GM12878 (cell line): ENCODE data around the gene EFCAB8. TPM values are rescaled to one million over a fixed set of nuclear protein-coding genes. Genes with fewer than 3 reads are reported as not detected.

Experiments
- ATAC-seq: fragments of 200-7000 bp; cut with Tn5 transposase; 3 replicates; pipeline ENCODE4 v1.9.1; 2020; ENCODE audit warnings: mild to moderate bottlenecking, moderate library complexity
- BruUV-seq: library from RNA; stranded (reverse); fragments of 400-500 nt; replicated peaks from 2 replicates; lab custom pipeline; 2021; lab: Mats Ljungman, UMichigan
- CTCF ChIA-PET: fragments of 300-600 bp; sonication (Branson Sonifier 250); formaldehyde crosslinking; extraction: SDS; loops from one replicate; lab custom pipeline; 2021; ENCODE audit warnings: inconsistent platforms; lab: Yijun Ruan, JAX
- POLR2A ChIA-PET: fragments of 350-600 bp; formaldehyde crosslinking; extraction: SDS; loops from one replicate; lab custom pipeline; 2021; ENCODE audit warnings: inconsistent platforms; lab: Charles Lee
- RAD21 ChIA-PET: fragments of 300-600 bp; sonication (Branson Sonifier 250); formaldehyde crosslinking; loops from one replicate; lab custom pipeline; 2023; ENCODE audit warnings: antibody characterized with exemption; ENCODE audit not compliant: unreplicated experiment; lab: Charles Lee
- SMC1A ChIA-PET: fragments of 300-600 bp; sonication (Branson Sonifier 250); formaldehyde crosslinking; loops from one replicate; lab custom pipeline; 2023; ENCODE audit not compliant: unreplicated experiment, uncharacterized antibody; lab: Charles Lee
- DNase-seq: peaks from one replicate; pipeline ENCODE4 v3.0.0-alpha.2; 2011; ENCODE audit warnings: low read depth, low spot score
- FAIRE-seq: peaks from 3 replicates; lab custom pipeline; 2011; peaks lifted over from hg19 to GRCh38; lab: Jason Lieb, UNC
- H2AFZ ChIP-seq: 2 replicates; pipeline ENCODE4 v1.6.0; 2011; ENCODE audit warnings: low read depth, low read length, control low read depth; ENCODE audit not compliant: control insufficient read depth
- H3K27ac ChIP-seq: 2 replicates; pipeline ENCODE4 v1.5.1; 2011; ENCODE audit warnings: control low read depth; ENCODE audit not compliant: control insufficient read depth, insufficient read depth
- H3K27me3 ChIP-seq, 2 experiments: replicated peaks in 1 of 2; 2 replicates each; pipeline versions ENCODE4 v1.6.0 to v1.6.1; 2011; ENCODE audit warnings: low read length in 1 of 2; ENCODE audit not compliant: control insufficient read depth in 2 of 2, insufficient read depth in 2 of 2
- H3K36me3 ChIP-seq, 2 experiments: 2 replicates each; pipeline ENCODE4 v1.5.1; 2011; ENCODE audit warnings: low read length in 1 of 2; ENCODE audit not compliant: control insufficient read depth in 2 of 2, insufficient read depth in 2 of 2
- H3K4me1 ChIP-seq: 2 replicates; pipeline ENCODE4 v1.6.1; 2011; ENCODE audit warnings: mild to moderate bottlenecking, low read length, moderate library complexity, mixed read lengths; ENCODE audit not compliant: control insufficient read depth, insufficient read depth
- H3K4me2 ChIP-seq: 2 replicates; pipeline ENCODE4 v1.6.0; 2011; ENCODE audit warnings: control low read depth; ENCODE audit not compliant: control insufficient read depth, insufficient read depth
- H3K4me3 ChIP-seq: fragments of 200-600 bp; sonication (generic); 2 replicates; pipeline ENCODE4 v1.5.1; 2016
- H3K79me2 ChIP-seq: 2 replicates; pipeline ENCODE4 v1.6.0; 2011; ENCODE audit warnings: low read length; ENCODE audit not compliant: control insufficient read depth, insufficient read depth
- H3K9ac ChIP-seq: 2 replicates; pipeline ENCODE4 v1.8.0; 2011; ENCODE audit warnings: low read length, control low read depth, mixed read lengths; ENCODE audit not compliant: control insufficient read depth, insufficient read depth
- H3K9me3 ChIP-seq: replicated peaks from 3 replicates; pipeline ENCODE4 v1.5.1; 2011; ENCODE audit warnings: mild to moderate bottlenecking, low read length; ENCODE audit not compliant: control insufficient read depth, insufficient read depth
- H4K20me1 ChIP-seq: 2 replicates; pipeline ENCODE4 v1.6.0; 2011; ENCODE audit not compliant: control insufficient read depth, insufficient read depth
- CREB1 ChIP-seq: IDR thresholded peaks from 2 replicates; pipeline ENCODE4 v1.6.1; 2012; ENCODE audit warnings: low read depth, mild to moderate bottlenecking, inconsistent platforms
- KDM1A ChIP-seq: fragments of 200-600 bp; sonication (generic); IDR thresholded peaks from 2 replicates; pipeline ENCODE4 v1.6.1; 2016; ENCODE audit warnings: borderline replicate concordance
- NFYB ChIP-seq: IDR thresholded peaks from 2 replicates; pipeline ENCODE4 v1.6.1; 2011; ENCODE audit warnings: low read depth, mild to moderate bottlenecking, low read length, improper control_type of control experiment, moderate library complexity; ENCODE audit not compliant: insufficient read depth
- NR2C1 ChIP-seq: fragments of 450-650 bp; IDR thresholded peaks from 2 replicates; pipeline ENCODE4 v1.6.1; 2017; ENCODE audit warnings: antibody characterized with exemption, mild to moderate bottlenecking, moderate library complexity
- RFX5 ChIP-seq: IDR thresholded peaks from 2 replicates; pipeline ENCODE4 v1.6.1; 2011; ENCODE audit warnings: low read depth, low read length, improper control_type of control experiment
- WGBS: methylation state at CpG from one replicate; pipeline ENCODE4 v1.1.6; 2016; ENCODE audit warnings: low lambda C conversion rate; ENCODE audit not compliant: insufficient replicate concordance, insufficient coverage; ENCODE audit errors: missing lambda C conversion rate; 5-methylcytosine and 5-hydroxymethylcytosine counted together
- in situ Hi-C: fragments of 300-500 bp; cut with MboI; formaldehyde crosslinking; loops from 9 replicates; pipeline ENCODE4 v1.14.3; 2018; ENCODE audit warnings: mixed read lengths
- intact Hi-C: fragments of 100-400 bp; cut with micrococcal nuclease; formaldehyde crosslinking; loops from one replicate; pipeline ENCODE4 v1.14.2; 2022; ENCODE audit not compliant: unreplicated experiment
- polyA plus RNA-seq, 11 experiments: library from polyadenylated mRNA; depleted of rRNA in 4 of 11; unstranded in 6 of 11; stranded (reverse) in 5 of 11; fragments of >200 nt; fragmentation: Nextera tagmentation in 4 of 11; fragmentation: Illumina TruSeq in 1 of 11; extraction: Ambion mirVana in 4 of 11; extraction: Trizol in 1 of 11; gene quantifications; 1 replicate in 1 of 11; 2 replicates in 10 of 11; pipeline versions ENCODE4 v1.2.1 to v1.2.3, GENCODE V29; 2011 to 2016; ENCODE audit warnings: inconsistent platforms in 2 of 11, missing spikeins in 2 of 11, low read depth in 1 of 11
- total RNA-seq, 4 experiments: library from RNA; depleted of rRNA in 3 of 4; stranded (reverse); fragments of >200 nt in 3 of 4; fragmentation: Illumina TruSeq in 1 of 4; extraction: Trizol in 1 of 4; gene quantifications; 2 replicates each; pipeline versions ENCODE4 v1.2.1 to v1.2.3, GENCODE V29; 2013 to 2021
- TF ChIP-seq, protein P1 (sequence below): IDR thresholded peaks from 2 replicates; pipeline ENCODE4 v1.6.1; 2011; ENCODE audit warnings: borderline replicate concordance, low read depth, mild to moderate bottlenecking, moderate library complexity, low read length; ENCODE audit not compliant: insufficient read depth, poor library complexity, severe bottlenecking

The EFCAB8 gene
- total and polyA plus RNA-seq, 10 of the 15 experiments (the other 5 are each of a cell fraction or from before 2014, with no cell fraction given): 0.04 to 0.18 (median 0.06) TPM; not detected in 4

DNA sequence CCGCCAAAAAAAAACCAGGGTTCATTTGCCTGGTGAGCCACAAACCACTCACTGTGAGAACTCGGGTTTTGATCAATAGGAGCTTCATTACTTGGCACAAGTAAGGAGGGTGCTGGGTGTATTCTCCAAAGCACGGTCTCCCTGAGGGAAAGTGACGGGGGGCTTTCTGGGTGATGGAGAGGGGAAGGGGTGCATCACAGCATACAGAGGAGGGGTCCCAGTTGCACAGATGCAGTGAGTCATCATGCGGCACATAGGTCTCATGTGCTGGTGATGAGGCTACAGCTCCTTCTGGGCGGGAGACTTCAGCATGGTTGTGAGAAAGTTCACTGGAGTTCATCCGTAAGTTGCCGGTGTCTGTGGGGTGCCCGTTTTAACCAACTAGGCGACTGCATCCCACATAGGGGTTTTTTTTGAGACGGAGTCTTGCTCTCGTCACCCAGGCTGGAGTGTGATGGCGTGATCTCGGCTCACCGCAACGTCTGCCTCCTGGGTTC, 109.3 kb downstream of the EFCAB8 start:
- FAIRE-seq (no peak), DNase-seq (no peak), ATAC-seq (no peak)
- no peaks in the 10 kb centered on the region for H4K20me1 ChIP-seq
- POLR2A ChIA-PET: no interaction called here
- intact Hi-C loops (no loop called here), in situ Hi-C loops (no loop called here)
- CTCF ChIA-PET: interaction anchor here (1.0 kb wide), 1 partner anchor 22 kb away, joined by 3 read pairs; no protein-coding TSS in a partner anchor
- SMC1A ChIA-PET: interaction anchor here (1.9 kb wide), 1 partner anchor 23 kb away, joined by 8 read pairs; no protein-coding TSS in a partner anchor
- H2AFZ ChIP-seq: no peak overlapping the region
- no peaks in the 10 kb centered on the region for H3K36me3 ChIP-seq
- TF ChIP-seq RFX5 (no peak), NFYB (no peak), CREB1 (no peak), KDM1A (no peak)
- 80% methylated on average over 16 of the region's 16 CpGs for WGBS
- no peaks in the 10 kb centered on the region for H3K9me3 ChIP-seq
- H3K4me2 ChIP-seq: no peak overlapping the region
- RAD21 ChIA-PET: no interaction called here
- H3K27ac ChIP-seq: no peak overlapping the region
- no TSS peak for BruUV-seq
- H3K4me1 ChIP-seq: peaks cover 38% of the 10 kb centered on the region
- H3K79me2 ChIP-seq: no peaks in the 10 kb centered on the region; the same call in 1 of the 2 replicates
- no peak overlapping the region for H3K9ac ChIP-seq
- no peak overlapping the region for H3K4me3 ChIP-seq
- no peaks in the 10 kb centered on the region for H3K27me3 ChIP-seq

DNA sequence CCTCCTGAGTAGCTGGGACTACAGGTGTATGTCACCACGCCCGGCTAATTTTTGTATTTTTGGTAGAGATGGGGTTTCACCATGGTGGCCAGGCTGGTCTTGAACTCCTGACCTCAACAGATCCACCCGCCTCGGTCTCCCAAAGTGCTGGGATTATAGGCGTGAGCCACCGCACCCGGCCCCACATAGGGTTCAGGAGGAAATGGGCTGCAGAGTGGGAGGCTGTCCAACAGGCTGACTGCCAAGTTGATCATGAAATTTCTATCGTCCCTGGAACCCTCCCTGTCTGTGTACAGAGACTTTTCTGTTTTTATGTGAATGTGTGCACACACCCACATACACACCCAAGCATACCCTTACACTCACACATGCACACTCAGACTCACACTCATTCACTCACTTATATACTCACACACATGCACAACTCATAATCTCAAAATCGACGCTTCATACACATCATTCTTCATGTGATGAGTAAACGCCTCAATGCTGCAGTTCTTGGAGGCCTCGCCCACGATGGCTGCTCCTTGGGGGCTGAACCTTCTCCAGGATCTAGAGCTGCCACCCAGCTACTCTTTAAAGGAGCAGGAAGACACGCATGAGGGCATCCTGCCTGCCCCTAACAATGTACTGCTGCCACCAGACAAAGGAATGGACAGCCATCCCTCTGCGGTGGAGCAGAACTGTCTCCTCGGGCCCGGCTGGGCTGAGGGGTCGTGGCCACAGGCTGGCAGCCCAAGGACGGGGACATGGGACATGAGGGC, 109.9 kb downstream of the EFCAB8 start:
- intact Hi-C loops (no loop called here), in situ Hi-C loops (no loop called here)
- POLR2A ChIA-PET: interaction anchor here (0.5 to 0.7 kb wide), 2 partner anchors 424 to 1827 kb away, joined by 3 read pairs; no protein-coding TSS in a partner anchor
- H3K27me3 ChIP-seq: no peaks in the 10 kb centered on the region
- no peaks in the 10 kb centered on the region for H4K20me1 ChIP-seq
- CTCF ChIA-PET: no interaction called here
- DNase-seq: no peak
- FAIRE-seq: no peak
- H3K9ac ChIP-seq: no peak overlapping the region
- no peak for ATAC-seq
- TF ChIP-seq NR2C1: no peak
- TF ChIP-seq, protein P1, sequence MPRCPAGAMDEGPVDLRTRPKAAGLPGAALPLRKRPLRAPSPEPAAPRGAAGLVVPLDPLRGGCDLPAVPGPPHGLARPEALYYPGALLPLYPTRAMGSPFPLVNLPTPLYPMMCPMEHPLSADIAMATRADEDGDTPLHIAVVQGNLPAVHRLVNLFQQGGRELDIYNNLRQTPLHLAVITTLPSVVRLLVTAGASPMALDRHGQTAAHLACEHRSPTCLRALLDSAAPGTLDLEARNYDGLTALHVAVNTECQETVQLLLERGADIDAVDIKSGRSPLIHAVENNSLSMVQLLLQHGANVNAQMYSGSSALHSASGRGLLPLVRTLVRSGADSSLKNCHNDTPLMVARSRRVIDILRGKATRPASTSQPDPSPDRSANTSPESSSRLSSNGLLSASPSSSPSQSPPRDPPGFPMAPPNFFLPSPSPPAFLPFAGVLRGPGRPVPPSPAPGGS: peak; percentile 65
- no peak overlapping the region for H3K27ac ChIP-seq
- H3K79me2 ChIP-seq: no peaks in the 10 kb centered on the region; the same call in 1 of the 2 replicates
- H2AFZ ChIP-seq: no peak overlapping the region
- H3K4me3 ChIP-seq: no peak overlapping the region
- WGBS: 83% methylated on average over 19 of the region's 19 CpGs
- RAD21 ChIA-PET: interaction anchor here (0.9 kb wide), 1 partner anchor 40 kb away, joined by 3 read pairs; no protein-coding TSS in a partner anchor
- H3K4me1 ChIP-seq: peaks cover 38% of the 10 kb centered on the region
- SMC1A ChIA-PET: no interaction called here
- no peaks in the 10 kb centered on the region for H3K36me3 ChIP-seq
- H3K4me2 ChIP-seq: no peak overlapping the region
- BruUV-seq: no TSS peak
- H3K9me3 ChIP-seq: no peaks in the 10 kb centered on the region
